Endodermal cell (in vitro differentiated cells): ENCODE measurements around the gene BCL7B. TPM values are rescaled to one million over a fixed set of nuclear protein-coding genes. Genes with fewer than 3 reads are reported as not detected.
"Not testable (repeated sequence)": the region's sequence is repeated elsewhere in the genome, so short reads cannot be mapped to it uniquely, and the experiment has no call there.

Experiments used
- DNase-seq: peaks from one replicate; pipeline ENCODE4 v3.0.0-alpha.2; 2017
- H3K27ac ChIP-seq: 2 replicates; pipeline ENCODE4 v1.5.1; 2013; ENCODE audit warnings: mild to moderate bottlenecking, low read depth, low read length, moderate library complexity
- H3K27me3 ChIP-seq: 2 replicates; pipeline ENCODE4 v1.6.1; 2013; ENCODE audit warnings: mild to moderate bottlenecking, low read length, moderate library complexity; ENCODE audit not compliant: insufficient read depth, control insufficient read depth, poor library complexity, severe bottlenecking
- H3K36me3 ChIP-seq: 2 replicates; pipeline ENCODE4 v1.7.0; 2013; ENCODE audit warnings: mild to moderate bottlenecking, low read length, moderate library complexity; ENCODE audit not compliant: control insufficient read depth, insufficient read depth
- H3K4me1 ChIP-seq: one replicate; pipeline ENCODE4 v1.7.0; 2013; ENCODE audit warnings: low read length; ENCODE audit not compliant: control insufficient read depth, insufficient read depth
- H3K4me3 ChIP-seq: 2 replicates; pipeline ENCODE4 v1.5.1; 2013; ENCODE audit warnings: mild to moderate bottlenecking, low read length, moderate library complexity
- H3K9ac ChIP-seq: 2 replicates; pipeline ENCODE4 v1.6.1; 2013; ENCODE audit warnings: mild to moderate bottlenecking, low read length, moderate library complexity; ENCODE audit not compliant: poor library complexity, severe bottlenecking; ENCODE audit errors: extremely low read depth
- H3K9me3 ChIP-seq: 2 replicates; pipeline ENCODE4 v1.6.1; 2013; ENCODE audit warnings: mild to moderate bottlenecking, low read length, moderate library complexity; ENCODE audit not compliant: control insufficient read depth
- H3K27ac Mint-ChIP-seq: 2 replicates; pipeline ENCODE4 v1.8.0; 2020; ENCODE audit warnings: mixed read lengths
- H3K27me3 Mint-ChIP-seq: 2 replicates; pipeline ENCODE4 v1.8.0; 2021; ENCODE audit warnings: mild to moderate bottlenecking, mixed read lengths; ENCODE audit not compliant: insufficient read depth
- H3K36me3 Mint-ChIP-seq: 2 replicates; pipeline ENCODE4 v1.8.0; 2020; ENCODE audit warnings: low read depth, mixed read lengths
- H3K4me1 Mint-ChIP-seq: 2 replicates; pipeline ENCODE4 v1.8.0; 2020; ENCODE audit warnings: mixed read lengths
- H3K4me3 Mint-ChIP-seq: 2 replicates; pipeline ENCODE4 v1.8.0; 2020; ENCODE audit warnings: mild to moderate bottlenecking, moderate library complexity, mixed read lengths
- H3K9me3 Mint-ChIP-seq: 2 replicates; pipeline ENCODE4 v1.8.0; 2020; ENCODE audit warnings: mild to moderate bottlenecking, mixed read lengths
- CTCF ChIP-seq: fragments of 200-600 bp; sonication (generic); conservative IDR thresholded peaks from 2 replicates; pipeline ENCODE4 v1.5.0; 2021; ENCODE audit warnings: antibody characterized with exemption, mild to moderate bottlenecking
- WGBS, 2 experiments: methylation state at CpG; one replicate each; pipeline versions ENCODE4 v1.1.5 to v1.1.7; 2013; ENCODE audit warnings: missing lambda C conversion rate in 2 of 2, mixed read lengths in 1 of 2; ENCODE audit not compliant: insufficient coverage in 1 of 2, insufficient read length in 1 of 2; 5-methylcytosine and 5-hydroxymethylcytosine counted together
- total RNA-seq, 2 donors: library from RNA; stranded (reverse); fragmentation: NEBNext Ultra II Directional in 1 of 2; extraction: Animal tissue kit (Norgen Biotek cat#: 25700) in 1 of 2; gene quantifications; 2 replicates in 1 of 2; 3 replicates in 1 of 2; pipeline ENCODE4 v1.2.1, GENCODE V29; 2021

The BCL7B gene
- total RNA-seq, 2 donors from 2014 or later, result 31.0 to 37.7 TPM

DNA sequence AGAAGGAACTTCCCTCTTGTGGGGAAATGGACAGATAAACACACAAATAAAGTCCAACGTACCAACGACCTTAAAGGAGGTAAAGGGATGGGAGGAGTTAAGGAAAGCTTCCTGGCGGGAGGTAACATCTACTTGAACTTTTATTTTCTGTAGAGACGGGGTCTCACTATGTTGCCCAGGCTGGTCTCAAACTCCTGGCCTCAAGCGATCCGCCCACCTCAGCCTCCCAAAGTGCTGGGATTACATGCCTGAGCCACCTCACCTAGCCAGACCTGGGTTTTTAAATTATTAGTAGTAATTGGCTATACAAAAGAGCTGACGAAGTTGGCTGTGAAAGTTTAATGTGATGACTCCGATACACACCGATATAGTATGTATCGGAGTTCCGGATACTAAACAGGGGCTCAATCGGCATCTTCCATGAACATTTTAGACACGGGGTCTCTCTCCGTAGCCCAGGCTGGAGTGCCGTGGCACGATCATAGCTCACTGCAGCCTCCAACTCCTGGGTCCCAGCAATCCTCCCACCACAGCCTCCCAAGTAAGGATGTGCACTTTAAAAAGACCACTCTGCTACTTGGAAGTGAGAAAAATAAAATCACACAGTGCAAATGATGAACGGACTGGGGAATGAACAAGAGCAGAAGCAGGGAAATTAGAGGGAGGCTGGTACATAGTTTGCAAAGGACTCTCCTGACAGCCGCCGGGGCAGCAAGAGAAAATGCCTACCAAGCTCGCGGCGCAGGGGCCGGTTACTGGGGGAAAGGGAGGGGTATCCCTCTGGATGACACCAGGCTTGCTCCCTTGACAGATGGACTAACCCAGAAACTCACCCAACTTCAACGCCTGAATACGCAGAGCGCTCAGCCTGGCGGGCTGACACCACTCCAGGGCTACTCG lies 1.0 kb downstream of the BCL7B start:
- TF ChIP-seq CTCF, result no peak
- peak overlapping the region; percentile 80 for H3K27ac ChIP-seq
- H3K4me1 Mint-ChIP-seq, result peaks cover 11% of the 10 kb centered on the region
- H3K27ac Mint-ChIP-seq, result peak overlapping the region; percentile 89
- H3K9me3 ChIP-seq, result no peaks in the 10 kb centered on the region
- H3K4me1 ChIP-seq, result no peaks in the 10 kb centered on the region
- H3K36me3 ChIP-seq, result peaks cover 18% of the 10 kb centered on the region
- no peaks in the 10 kb centered on the region for H3K27me3 ChIP-seq
- H3K36me3 Mint-ChIP-seq, result peaks cover 22% of the 10 kb centered on the region
- H3K9ac ChIP-seq, result peak overlapping the region; percentile 75
- peak overlapping the region; percentile 77 for H3K4me3 Mint-ChIP-seq
- no peaks in the 10 kb centered on the region for H3K9me3 Mint-ChIP-seq
- WGBS, 2 experiments, result 46 to 60% methylated on average over 19 to 28 of the region's 28 CpGs
- peaks cover 23% of the 10 kb centered on the region for H3K27me3 Mint-ChIP-seq
- peak overlapping the region; percentile 97 for H3K4me3 ChIP-seq
- DNase-seq, result no peak

GRCh38 chr7:73555411-73555982 lies 2.0 kb downstream of the BCL7B start:
- Histone ChIP-seq H3K9me3 (no peaks in the 10 kb centered on the region), H3K27ac (no peak overlapping the region), H3K36me3 (peaks cover 26% of the 10 kb centered on the region), H3K4me3 (peak overlapping the region; percentile 97), H3K27me3 (no peaks in the 10 kb centered on the region), H3K4me1 (no peaks in the 10 kb centered on the region), H3K9ac (no peak overlapping the region)
- Mint-ChIP-seq H3K27me3 (peaks cover 20% of the 10 kb centered on the region), H3K9me3 (no peaks in the 10 kb centered on the region), H3K27ac (peak overlapping the region; percentile 63), H3K4me1 (peaks cover 11% of the 10 kb centered on the region), H3K36me3 (peaks cover 29% of the 10 kb centered on the region), H3K4me3 (peak overlapping the region; percentile 77)
- DNase-seq, result no peak
- TF ChIP-seq CTCF, result no peak
- 94 to 96% methylated on average over 4 to 6 of the region's 6 CpGs for WGBS, 2 experiments

- not testable (repeated sequence) for H3K4me1 ChIP-seq, H3K27ac ChIP-seq, H3K9me3 ChIP-seq, H3K9me3 Mint-ChIP-seq, H3K4me1 Mint-ChIP-seq, H3K4me3 Mint-ChIP-seq, H3K27me3 Mint-ChIP-seq, H3K4me3 ChIP-seq, H3K27me3 ChIP-seq, H3K27ac Mint-ChIP-seq, DNase-seq, H3K9ac ChIP-seq
- WGBS, 2 experiments, result 96 to 98% methylated on average over 5 of the region's 5 CpGs
- peaks cover 71% of the 10 kb centered on the region for H3K36me3 ChIP-seq
- H3K36me3 Mint-ChIP-seq, result peaks cover 55% of the 10 kb centered on the region
These were observed 7.4 kb downstream of the BCL7B start for GRCh38 chr7:73550093-73550492.
